Naive B cell (primary cell): ENCODE measurements around the gene WNK2. TPM values are rescaled to one million over a fixed set of nuclear protein-coding genes. Genes with fewer than 3 reads are reported as not detected.
"Not testable (repeated sequence)": the region's sequence is repeated elsewhere in the genome, so short reads cannot be mapped to it uniquely, and the experiment has no call there.

Experiments used
- ATAC-seq, 2 donors: fragments of 150-1000 bp; cut with Tn5 transposase; 2 replicates each; pipeline ENCODE4 v1.10.0; 2021; ENCODE audit warnings: low read depth in 2 of 2, mild to moderate bottlenecking in 2 of 2, moderate library complexity in 2 of 2
- DNase-seq: peaks from one replicate; pipeline ENCODE4 v3.0.0; 2022
- H3K27ac Mint-ChIP-seq, 6 donors: one replicate each; pipeline ENCODE4 v1.8.0; 2020 to 2022; ENCODE audit warnings: mild to moderate bottlenecking in 6 of 6, mixed read lengths in 6 of 6, moderate library complexity in 5 of 6, inconsistent platforms in 2 of 6
- H3K27me3 Mint-ChIP-seq, 3 donors: one replicate each; pipeline ENCODE4 v1.8.0; 2021 to 2022; ENCODE audit warnings: mixed read lengths in 3 of 3, mild to moderate bottlenecking in 1 of 3
- H3K36me3 Mint-ChIP-seq, 2 donors: one replicate each; pipeline ENCODE4 v1.8.0; 2020 to 2022; ENCODE audit warnings: mixed read lengths in 2 of 2, inconsistent platforms in 1 of 2, mild to moderate bottlenecking in 1 of 2
- H3K4me1 Mint-ChIP-seq, 3 donors: one replicate each; pipeline ENCODE4 v1.8.0; 2020 to 2022; ENCODE audit warnings: mixed read lengths in 3 of 3, inconsistent platforms in 1 of 3, mild to moderate bottlenecking in 1 of 3, moderate library complexity in 1 of 3
- H3K4me3 Mint-ChIP-seq, 8 donors: one replicate each; pipeline ENCODE4 v1.8.0; 2020 to 2022; ENCODE audit warnings: mild to moderate bottlenecking in 8 of 8, mixed read lengths in 8 of 8, moderate library complexity in 8 of 8, inconsistent platforms in 2 of 8
- H3K9me3 Mint-ChIP-seq, 7 donors: one replicate each; pipeline ENCODE4 v1.8.0; 2020 to 2022; ENCODE audit warnings: mixed read lengths in 7 of 7, mild to moderate bottlenecking in 5 of 7, inconsistent platforms in 2 of 7, moderate library complexity in 1 of 7
- polyA plus RNA-seq, 6 donors: library from polyadenylated mRNA; unstranded; fragments of 300-500 nt; fragmentation: Illumina TruSeq; gene quantifications; one replicate each; pipeline ENCODE4 v1.2.3, GENCODE V29; 2021; ENCODE audit warnings: low read depth in 6 of 6

Gene WNK2
- polyA plus RNA-seq, 6 donors from 2014 or later: not detected

DNA sequence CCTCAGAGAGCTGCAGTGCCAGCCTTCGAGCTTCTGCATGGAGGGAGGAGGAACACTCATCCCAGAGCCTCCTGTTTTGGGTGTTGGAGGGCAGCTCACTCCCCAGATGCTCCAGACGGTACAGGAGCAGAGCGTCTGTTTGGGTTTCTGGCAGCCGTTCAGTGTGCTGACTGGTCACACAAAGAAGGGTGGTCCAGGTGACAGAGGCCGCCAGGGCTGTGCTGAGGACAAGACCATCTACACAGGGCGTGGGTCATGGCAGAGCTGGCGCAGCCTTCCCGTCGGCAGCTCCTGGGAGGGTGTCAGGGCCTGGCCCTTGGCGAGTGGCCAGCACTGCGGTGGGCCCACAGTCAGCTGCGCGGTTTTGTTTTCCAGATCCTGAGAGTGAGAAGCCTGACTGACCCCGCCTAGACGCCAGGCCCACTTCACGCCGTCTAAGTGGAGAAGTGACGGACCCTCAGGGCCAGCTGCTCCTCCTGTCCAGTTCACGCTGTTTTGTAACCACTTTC, 136.1 kb downstream of the WNK2 start:
- Mint-ChIP-seq H3K27me3 (peaks cover 30 to 66% (median 34%) of the 10 kb centered on the region in 3 donors), H3K4me1 (peaks cover 0 to 7% (median 4%) of the 10 kb centered on the region in 3 donors), H3K4me3 (no peak overlapping the region), H3K9me3 (no peaks in the 10 kb centered on the region), H3K27ac (no peak overlapping the region), H3K36me3 (no peaks in the 10 kb centered on the region)
- ATAC-seq: no peak
- no peak for DNase-seq

DNA sequence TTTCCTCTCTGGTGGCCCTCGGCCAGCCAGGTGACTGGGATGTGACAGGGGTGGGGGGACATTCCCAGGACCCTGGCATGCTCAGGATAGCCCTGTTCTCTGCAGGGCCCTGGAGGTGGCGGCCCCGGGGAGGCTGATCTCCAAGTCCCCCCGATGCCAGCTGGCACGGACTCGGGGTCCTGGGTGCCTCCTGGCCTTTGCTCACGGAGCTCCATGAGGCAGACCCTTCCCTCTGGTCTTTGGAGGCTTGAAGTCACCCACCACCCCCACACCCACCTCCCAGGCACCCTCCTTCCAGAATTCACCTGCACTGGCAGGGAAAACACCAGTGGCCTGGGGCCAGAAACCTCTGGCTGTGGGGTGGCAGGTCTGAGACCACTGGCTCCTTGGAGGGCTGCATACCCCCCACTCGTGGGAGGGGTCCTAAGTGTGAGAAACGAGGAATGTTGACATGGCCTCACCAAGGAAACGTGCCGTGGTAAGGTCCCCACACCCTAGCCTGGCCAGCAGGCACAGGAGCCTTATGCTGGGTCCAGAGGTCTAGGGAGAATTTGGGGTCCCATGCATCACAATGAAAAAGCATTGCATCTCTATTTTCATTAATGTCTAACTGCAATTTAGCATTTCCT, 136.8 kb downstream of the WNK2 start:
- Mint-ChIP-seq H3K27ac (no peak overlapping the region), H3K36me3 (no peaks in the 10 kb centered on the region), H3K4me3 (no peak overlapping the region), H3K9me3 (no peaks in the 10 kb centered on the region), H3K4me1 (peaks cover 0 to 7% (median 4%) of the 10 kb centered on the region in 3 donors), H3K27me3 (peaks cover 24 to 63% (median 37%) of the 10 kb centered on the region in 3 donors)
- DNase-seq (no peak), ATAC-seq (no peak)

DNA sequence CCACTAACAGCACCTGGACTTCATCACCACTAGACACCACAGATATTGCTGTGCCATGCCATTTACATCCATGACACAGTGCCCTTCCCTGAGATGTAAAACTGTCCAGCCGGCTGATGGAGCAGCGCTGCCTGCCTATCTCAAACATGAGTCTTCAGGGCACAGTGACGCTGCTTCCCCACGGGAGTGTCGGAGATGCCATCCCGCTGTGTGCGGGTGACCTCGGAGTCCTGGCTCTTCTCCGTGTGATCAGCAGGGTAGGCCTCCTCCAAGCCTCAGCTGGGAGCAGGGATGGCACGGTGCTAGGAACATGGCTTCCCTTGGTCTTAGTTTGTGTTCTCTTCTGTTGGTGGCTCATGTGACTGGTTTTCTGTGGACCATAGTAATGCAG, 137.3 kb downstream of the WNK2 start:
- H3K9me3 Mint-ChIP-seq: no peaks in the 10 kb centered on the region
- ATAC-seq (no peak), DNase-seq (no peak)
- peaks cover 0 to 7% (median 4%) of the 10 kb centered on the region in 3 donors for H3K4me1 Mint-ChIP-seq
- H3K4me3 Mint-ChIP-seq: peak overlapping the region in 1 of 8 donors; percentile 42
- H3K27me3 Mint-ChIP-seq: peaks cover 22 to 61% (median 37%) of the 10 kb centered on the region in 3 donors
- H3K36me3 Mint-ChIP-seq: no peaks in the 10 kb centered on the region
- H3K27ac Mint-ChIP-seq: no peak overlapping the region

GRCh38 chr9:93323446-93323954, 139.6 kb downstream of the WNK2 start:
- not testable (repeated sequence) for H3K9me3 Mint-ChIP-seq, H3K36me3 Mint-ChIP-seq, H3K4me3 Mint-ChIP-seq, H3K27ac Mint-ChIP-seq, ATAC-seq, H3K4me1 Mint-ChIP-seq, DNase-seq
- H3K27me3 Mint-ChIP-seq: peaks cover 16 to 52% (median 35%) of the 10 kb centered on the region in 3 donors

DNA sequence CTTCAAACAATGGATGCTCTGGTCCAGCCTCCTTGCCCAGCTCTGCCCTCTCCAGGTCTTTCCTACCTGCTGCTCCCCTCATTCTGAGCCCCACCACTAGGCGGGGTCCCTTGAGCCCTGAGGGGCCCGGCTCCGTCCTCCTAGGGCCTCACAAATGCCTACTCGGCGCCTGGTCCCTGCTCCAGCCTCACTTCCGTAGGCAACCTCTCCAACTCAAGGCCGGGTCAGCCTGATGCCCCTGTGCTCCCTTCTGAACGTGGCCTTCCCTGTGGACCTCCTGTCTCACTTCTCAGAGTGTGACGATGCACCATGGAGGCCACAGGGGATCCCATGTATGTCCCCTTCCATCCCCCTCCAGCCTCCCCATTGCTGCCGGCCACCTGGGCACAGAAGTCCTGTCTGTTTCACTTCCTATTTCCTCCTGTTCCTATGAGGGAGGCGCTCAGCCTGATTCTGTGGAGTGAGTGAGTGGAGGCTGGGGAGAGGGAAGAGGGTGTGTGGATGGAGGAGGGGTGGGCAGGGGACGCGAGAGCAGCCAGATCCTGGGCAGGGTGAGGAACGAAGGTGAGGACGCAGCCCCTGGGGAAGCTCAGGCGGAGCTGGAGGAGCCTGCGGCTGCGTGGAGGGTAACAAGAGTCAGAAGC, 140.4 kb downstream of the WNK2 start:
- H3K4me3 Mint-ChIP-seq: no peak overlapping the region
- peaks cover 11 to 44% (median 33%) of the 10 kb centered on the region in 3 donors for H3K27me3 Mint-ChIP-seq
- H3K36me3 Mint-ChIP-seq: no peaks in the 10 kb centered on the region
- no peaks in the 10 kb centered on the region for H3K9me3 Mint-ChIP-seq
- DNase-seq (no peak), ATAC-seq (no peak)
- H3K4me1 Mint-ChIP-seq: no peaks in the 10 kb centered on the region
- peak overlapping the region in 2 of 6 donors; percentile 16 to 32 for H3K27ac Mint-ChIP-seq

DNA sequence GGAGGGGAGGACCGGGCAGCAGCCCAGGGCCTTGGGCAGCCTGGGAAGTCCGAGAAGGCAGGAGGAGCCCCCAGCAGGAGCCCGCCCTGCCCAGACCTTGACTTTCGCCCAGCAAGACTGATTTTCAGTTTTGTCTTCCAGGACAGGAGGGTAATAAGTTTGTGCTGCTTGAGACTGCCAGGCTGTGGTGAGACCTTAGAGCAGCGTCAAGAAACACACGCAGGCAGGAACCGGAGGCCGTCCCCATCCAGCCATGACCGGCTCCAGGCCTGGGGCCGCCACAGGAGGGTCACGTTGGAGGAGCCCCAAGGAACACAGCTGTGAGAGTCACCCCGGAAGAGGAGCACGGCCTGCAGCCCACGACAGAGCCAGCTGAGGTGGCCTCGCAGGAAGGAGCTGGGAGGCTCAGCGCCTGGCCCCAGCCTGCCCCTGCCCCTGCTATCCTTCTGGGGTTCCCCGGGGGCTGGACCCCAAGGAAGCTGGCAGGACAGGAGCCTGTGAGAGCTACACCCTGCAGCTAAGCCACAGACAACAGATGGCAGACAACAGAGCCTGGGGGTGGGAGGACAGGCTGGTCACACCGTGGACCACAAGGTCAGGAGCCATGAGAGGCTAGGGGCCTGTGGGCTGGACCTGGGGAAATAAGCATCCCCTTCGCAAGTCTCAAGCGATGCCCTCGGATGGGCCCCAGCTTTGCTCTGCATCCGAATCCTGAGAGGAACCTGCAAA, 141.5 kb downstream of the WNK2 start:
- DNase-seq (no peak), ATAC-seq (no peak)
- H3K9me3 Mint-ChIP-seq: peaks cover 0 to 3% (median 0%) of the 10 kb centered on the region in 7 donors
- H3K4me3 Mint-ChIP-seq: no peak overlapping the region
- H3K27me3 Mint-ChIP-seq: peaks cover 11 to 33% (median 33%) of the 10 kb centered on the region in 3 donors
- no peak overlapping the region for H3K27ac Mint-ChIP-seq
- no peaks in the 10 kb centered on the region for H3K36me3 Mint-ChIP-seq
- H3K4me1 Mint-ChIP-seq: no peaks in the 10 kb centered on the region

DNA sequence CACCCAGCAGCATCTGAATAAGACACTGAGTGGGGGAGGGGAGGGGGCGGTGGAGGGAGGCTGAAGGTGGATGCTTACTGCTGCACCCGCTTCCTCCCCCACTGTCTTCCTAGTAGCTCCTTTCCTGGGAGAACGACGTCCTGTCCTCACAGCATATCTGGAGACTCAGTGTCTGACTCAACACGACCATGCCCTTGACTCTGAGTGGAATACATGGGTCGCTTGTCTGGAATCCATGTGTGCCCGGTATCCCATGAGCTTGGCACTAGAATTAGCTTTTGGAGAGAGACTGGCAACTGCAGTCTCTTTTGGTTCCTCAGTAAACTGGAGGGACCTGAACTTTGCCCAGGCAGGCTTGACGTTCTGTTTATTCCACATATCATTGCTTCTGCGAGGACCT, 142.1 kb downstream of the WNK2 start:
- H3K36me3 Mint-ChIP-seq: no peaks in the 10 kb centered on the region
- ATAC-seq: no peak
- H3K27me3 Mint-ChIP-seq: peaks cover 11 to 33% (median 29%) of the 10 kb centered on the region in 3 donors
- no peak overlapping the region for H3K4me3 Mint-ChIP-seq
- no peak overlapping the region for H3K27ac Mint-ChIP-seq
- H3K4me1 Mint-ChIP-seq: no peaks in the 10 kb centered on the region
- peaks cover 0 to 3% (median 0%) of the 10 kb centered on the region in 7 donors for H3K9me3 Mint-ChIP-seq
- no peak for DNase-seq

- Mint-ChIP-seq H3K36me3 (no peaks in the 10 kb centered on the region), H3K4me3 (no peak overlapping the region), H3K9me3 (peaks cover 0 to 3% (median 0%) of the 10 kb centered on the region in 7 donors), H3K27me3 (peaks cover 11 to 33% (median 26%) of the 10 kb centered on the region in 3 donors), H3K4me1 (no peaks in the 10 kb centered on the region), H3K27ac (no peak overlapping the region)
- ATAC-seq (no peak), DNase-seq (no peak)
These were observed 142.7 kb downstream of the WNK2 start for GRCh38 chr9:93326654-93327053.

DNA sequence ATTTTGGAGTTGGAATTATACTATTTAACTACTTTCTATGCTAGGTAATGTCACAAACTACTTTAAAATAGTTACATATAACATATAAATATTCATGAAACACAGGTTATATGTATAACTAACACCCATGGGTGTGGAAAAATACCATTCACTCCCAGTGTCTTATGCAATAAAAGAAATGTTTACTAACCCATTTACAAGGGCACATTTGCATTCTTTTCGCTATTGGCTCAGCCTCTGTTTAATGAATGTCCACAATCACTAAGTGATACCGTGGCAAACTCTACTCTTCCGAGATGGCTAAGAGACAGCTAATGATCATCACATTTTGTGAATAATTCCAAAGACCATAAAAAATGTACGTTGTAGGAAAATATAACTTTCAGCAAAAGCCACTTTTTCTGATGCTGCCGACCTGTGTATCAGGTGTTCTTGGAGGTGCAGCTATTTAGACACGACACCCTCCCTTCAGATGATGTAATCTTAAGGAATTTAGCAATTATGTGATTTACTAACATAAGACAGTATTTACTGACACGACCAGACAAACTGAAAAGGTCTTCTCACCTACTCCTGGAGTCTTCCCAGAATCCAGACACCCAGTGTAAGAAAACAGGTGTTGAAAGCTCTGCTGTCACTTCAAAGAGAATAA, 145.8 kb downstream of the WNK2 start:
- DNase-seq (no peak), ATAC-seq (no peak)
- Mint-ChIP-seq H3K27me3 (peaks cover 23 to 39% (median 30%) of the 10 kb centered on the region in 3 donors), H3K4me1 (no peaks in the 10 kb centered on the region), H3K27ac (no peak overlapping the region), H3K9me3 (peaks cover 0 to 5% (median 4%) of the 10 kb centered on the region in 7 donors), H3K4me3 (no peak overlapping the region), H3K36me3 (peaks cover 0 to 5% of the 10 kb centered on the region in 2 donors)

DNA sequence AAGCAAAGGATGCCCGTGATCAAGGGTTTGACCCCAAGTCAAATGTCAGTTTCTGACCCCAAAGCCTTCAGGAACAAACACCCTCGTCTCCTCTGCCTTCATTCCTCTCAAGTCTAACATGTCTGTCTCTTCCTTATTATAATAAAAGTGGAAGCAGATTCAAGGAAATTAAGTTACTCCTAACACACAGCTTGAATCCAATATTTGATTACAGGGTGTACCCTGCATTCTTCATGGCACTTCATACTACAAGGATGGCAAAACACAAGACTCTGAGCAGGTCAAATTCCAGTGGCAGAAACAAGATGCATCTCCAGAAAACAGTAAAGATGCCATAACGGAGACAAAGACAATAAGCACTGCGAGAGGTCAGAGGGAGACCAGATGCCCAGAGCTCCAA, 148.4 kb downstream of the WNK2 start:
- no peak for DNase-seq
- Mint-ChIP-seq H3K27me3 (peaks cover 12 to 31% (median 17%) of the 10 kb centered on the region in 3 donors), H3K27ac (no peak overlapping the region), H3K9me3 (peaks cover 4 to 15% (median 8%) of the 10 kb centered on the region in 7 donors), H3K36me3 (peaks cover 0 to 6% of the 10 kb centered on the region in 2 donors), H3K4me1 (no peaks in the 10 kb centered on the region), H3K4me3 (no peak overlapping the region)
- ATAC-seq: no peak

DNA sequence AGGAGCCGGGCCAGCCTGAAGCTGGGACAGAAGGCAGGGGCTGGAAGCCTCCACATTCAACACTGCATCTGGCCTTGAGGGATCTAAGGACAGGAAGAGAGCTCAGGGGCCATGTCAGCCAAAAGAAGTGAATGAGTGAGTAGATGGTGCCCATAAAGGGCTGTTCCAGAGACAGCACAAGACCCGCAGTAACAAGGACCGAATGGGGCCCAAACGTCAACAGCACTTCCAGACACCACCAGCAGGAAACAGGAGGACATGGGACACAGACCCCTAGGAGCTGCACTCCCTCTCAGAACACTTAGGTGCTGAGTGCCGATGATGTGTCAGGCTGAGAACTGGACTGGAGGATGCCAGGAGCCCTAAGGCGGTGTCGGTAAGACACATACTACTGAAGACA, 152.8 kb downstream of the WNK2 start:
- no peak for DNase-seq
- Mint-ChIP-seq H3K27me3 (peaks cover 21 to 47% (median 24%) of the 10 kb centered on the region in 3 donors), H3K4me3 (no peak overlapping the region), H3K4me1 (no peaks in the 10 kb centered on the region), H3K36me3 (peaks cover 5 to 28% of the 10 kb centered on the region in 2 donors), H3K27ac (peak overlapping the region in 1 of 6 donors; percentile 44), H3K9me3 (peaks cover 15 to 40% (median 33%) of the 10 kb centered on the region in 7 donors)
- ATAC-seq: no peak

- not testable (repeated sequence) for ATAC-seq, DNase-seq, H3K4me1 Mint-ChIP-seq, H3K4me3 Mint-ChIP-seq, H3K27ac Mint-ChIP-seq
- Mint-ChIP-seq H3K36me3 (peaks cover 5 to 24% of the 10 kb centered on the region in 2 donors), H3K9me3 (peaks cover 12 to 40% (median 33%) of the 10 kb centered on the region in 7 donors), H3K27me3 (peaks cover 9 to 46% (median 23%) of the 10 kb centered on the region in 3 donors)
These were observed 154.3 kb downstream of the WNK2 start for GRCh38 chr9:93338196-93338595.

DNA sequence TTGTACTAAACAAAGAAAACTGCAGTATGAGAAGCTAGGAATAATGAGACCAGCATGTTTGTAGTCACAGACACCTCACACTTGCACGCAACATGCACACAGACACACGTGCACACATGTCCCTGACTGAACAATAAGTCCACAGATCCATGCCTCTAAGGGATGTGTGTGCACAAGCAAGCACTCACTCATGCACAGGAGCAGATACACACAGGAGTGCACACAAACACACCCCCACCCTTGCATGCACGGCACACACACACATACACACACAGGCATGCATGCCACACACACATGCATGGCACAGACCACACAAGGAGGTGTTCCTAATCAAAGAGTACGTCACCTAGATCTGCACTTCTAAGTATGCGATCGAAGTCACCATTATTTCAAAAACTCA, 156.2 kb downstream of the WNK2 start:
- Mint-ChIP-seq H3K4me3 (peak overlapping the region in 1 of 8 donors; percentile 2), H3K36me3 (peaks cover 5 to 23% of the 10 kb centered on the region in 2 donors), H3K9me3 (peaks cover 10 to 40% (median 33%) of the 10 kb centered on the region in 7 donors), H3K4me1 (no peaks in the 10 kb centered on the region), H3K27ac (peak overlapping the region in 1 of 6 donors; percentile 47), H3K27me3 (peaks cover 14 to 56% (median 23%) of the 10 kb centered on the region in 3 donors)
- DNase-seq: no peak
- no peak for ATAC-seq
